Testis (tissue), 3 donors: ENCODE results near the gene EYS. TPM values are rescaled to one million over a fixed set of nuclear protein-coding genes. Genes with fewer than 3 reads are reported as not detected.

Source experiments
- DNase-seq: peaks from one replicate; pipeline ENCODE4 v3.0.0-alpha.2; 2019
- H3K27ac ChIP-seq, 2 donors: fragments of 200-600 bp; sonication (generic); one replicate each; pipeline ENCODE4 v1.5.1; 2019
- H3K27me3 ChIP-seq: fragments of 200-600 bp; sonication (generic); one replicate; pipeline ENCODE4 v1.5.1; 2019
- H3K36me3 ChIP-seq: fragments of 200-600 bp; sonication (generic); one replicate; pipeline ENCODE4 v1.5.1; 2017; ENCODE audit warnings: low read depth; ENCODE audit errors: missing control alignments
- H3K4me1 ChIP-seq: fragments of 200-600 bp; sonication (generic); one replicate; pipeline ENCODE4 v1.5.1; 2019
- H3K4me3 ChIP-seq, 2 donors: fragments of 200-600 bp; sonication (generic); one replicate each; pipeline ENCODE4 v1.5.1; 2017 to 2019
- H3K9me3 ChIP-seq: fragments of 200-600 bp; sonication (generic); one replicate; pipeline ENCODE4 v1.5.1; 2017
- CTCF ChIP-seq, 3 experiments: fragments of 450-650 bp in 2 of 3; fragments of 200-600 bp in 1 of 3; sonication (generic) in 1 of 3; IDR thresholded peaks; one replicate each; pipeline ENCODE4 v1.5.1; 2016 to 2019; ENCODE audit warnings: antibody characterized with exemption in 3 of 3, mild to moderate bottlenecking in 2 of 3, moderate library complexity in 1 of 3
- POLR2A ChIP-seq: fragments of 450-650 bp; IDR thresholded peaks from one replicate; pipeline ENCODE4 v1.6.1; 2017; ENCODE audit warnings: antibody characterized with exemption, mild to moderate bottlenecking, moderate library complexity
- WGBS, 2 donors: methylation state at CpG; one replicate each; pipeline ENCODE4 v1.1.5; 2018; 5-methylcytosine and 5-hydroxymethylcytosine counted together
- intact Hi-C: fragments of 100-400 bp; cut with DNase I; formaldehyde crosslinking; loops from one replicate; pipeline ENCODE4 v1.15.1; 2023; ENCODE audit warnings: low total_unique reads
- polyA plus RNA-seq: library from polyadenylated mRNA; stranded (reverse); fragments of 350-450 nt; fragmentation: Illumina TruSeq; extraction: RNeasy Lipid Tissue Mini Kit (QIAGEN cat#74804); gene quantifications from one replicate; pipeline ENCODE4 v1.2.3, GENCODE V29; 2014; ENCODE audit warnings: low read depth, low replicate concordance; ENCODE audit not compliant: insufficient read depth
- total RNA-seq, 2 donors: library from RNA; depleted of rRNA; stranded (reverse); fragments of >200 nt; gene quantifications; one replicate each; pipeline ENCODE4 v1.2.3, GENCODE V29; 2016

EYS gene
- total and polyA plus RNA-seq, 3 donors from 2014 or later, result 1.3 to 2.8 (median 2.6) TPM

GRCh38 chr6:64085126-64085525 is 1621.9 kb downstream of the EYS start:
- Histone ChIP-seq H3K27me3 (no peaks in the 10 kb centered on the region), H3K27ac (no peak overlapping the region), H3K36me3 (no peaks in the 10 kb centered on the region), H3K4me1 (no peaks in the 10 kb centered on the region), H3K9me3 (no peaks in the 10 kb centered on the region), H3K4me3 (no peak overlapping the region)
- intact Hi-C loops, result no loop called here
- no peak for TF ChIP-seq POLR2A
- TF ChIP-seq CTCF (IDR thresholded peaks at IDR 0.05), result no peak
- DNase-seq, result no peak
- WGBS, 2 donors, result 75 to 83% methylated on average over 13 of the region's 13 CpGs

GRCh38 chr6:64084185-64084663 is 1622.8 kb downstream of the EYS start:
- no peak overlapping the region for H3K4me3 ChIP-seq
- no peaks in the 10 kb centered on the region for H3K36me3 ChIP-seq
- H3K9me3 ChIP-seq, result no peaks in the 10 kb centered on the region
- H3K4me1 ChIP-seq, result no peaks in the 10 kb centered on the region
- H3K27me3 ChIP-seq, result no peaks in the 10 kb centered on the region
- intact Hi-C loops, result no loop called here
- H3K27ac ChIP-seq, result no peak overlapping the region
- WGBS, 2 donors, result 58 to 78% methylated on average over 1 of the region's 1 CpG
- no peak for DNase-seq
- TF ChIP-seq CTCF (IDR thresholded peaks at IDR 0.05) (no peak), POLR2A (no peak)

- Histone ChIP-seq H3K36me3 (no peaks in the 10 kb centered on the region), H3K27me3 (no peaks in the 10 kb centered on the region), H3K9me3 (no peaks in the 10 kb centered on the region), H3K4me3 (no peak overlapping the region), H3K27ac (no peak overlapping the region), H3K4me1 (no peaks in the 10 kb centered on the region)
- intact Hi-C loops, result no loop called here
- TF ChIP-seq POLR2A, result no peak
- no peak for TF ChIP-seq CTCF (IDR thresholded peaks at IDR 0.05)
- DNase-seq, result no peak
- WGBS, 2 donors, result 90 to 97% methylated on average over 2 of the region's 2 CpGs
Observed at GRCh38 chr6:64083261-64083660, 1623.8 kb downstream of the EYS start.

GRCh38 chr6:64081453-64081852 is 1625.6 kb downstream of the EYS start:
- TF ChIP-seq POLR2A (no peak), CTCF (IDR thresholded peaks at IDR 0.05) (no peak)
- intact Hi-C loops, result no loop called here

GRCh38 chr6:64074981-64075380 is 1632.0 kb downstream of the EYS start:
- no peaks in the 10 kb centered on the region for H3K4me1 ChIP-seq
- H3K27me3 ChIP-seq, result no peaks in the 10 kb centered on the region
- H3K9me3 ChIP-seq, result no peaks in the 10 kb centered on the region
- no peak overlapping the region for H3K4me3 ChIP-seq
- DNase-seq, result no peak
- WGBS, 2 donors, result 71 to 78% methylated on average over 1 of the region's 1 CpG
- intact Hi-C loops, result no loop called here
- no peaks in the 10 kb centered on the region for H3K36me3 ChIP-seq
- TF ChIP-seq CTCF (IDR thresholded peaks at IDR 0.05), result no peak
- no peak for TF ChIP-seq POLR2A
- no peak overlapping the region for H3K27ac ChIP-seq

More at GRCh38 chr6:64081453-64081852, 1625.6 kb downstream of the EYS start:
- no peak overlapping the region for H3K4me3 ChIP-seq
- no peaks in the 10 kb centered on the region for H3K36me3 ChIP-seq
- H3K9me3 ChIP-seq, result no peaks in the 10 kb centered on the region
- no peaks in the 10 kb centered on the region for H3K4me1 ChIP-seq
- H3K27ac ChIP-seq, result no peak overlapping the region
- H3K27me3 ChIP-seq, result no peaks in the 10 kb centered on the region
- WGBS, 2 donors, result 75 to 81% methylated on average over 2 of the region's 2 CpGs
- no peak for DNase-seq
